ENCODE results near the gene CPED1.

Gene CPED1

DNA sequence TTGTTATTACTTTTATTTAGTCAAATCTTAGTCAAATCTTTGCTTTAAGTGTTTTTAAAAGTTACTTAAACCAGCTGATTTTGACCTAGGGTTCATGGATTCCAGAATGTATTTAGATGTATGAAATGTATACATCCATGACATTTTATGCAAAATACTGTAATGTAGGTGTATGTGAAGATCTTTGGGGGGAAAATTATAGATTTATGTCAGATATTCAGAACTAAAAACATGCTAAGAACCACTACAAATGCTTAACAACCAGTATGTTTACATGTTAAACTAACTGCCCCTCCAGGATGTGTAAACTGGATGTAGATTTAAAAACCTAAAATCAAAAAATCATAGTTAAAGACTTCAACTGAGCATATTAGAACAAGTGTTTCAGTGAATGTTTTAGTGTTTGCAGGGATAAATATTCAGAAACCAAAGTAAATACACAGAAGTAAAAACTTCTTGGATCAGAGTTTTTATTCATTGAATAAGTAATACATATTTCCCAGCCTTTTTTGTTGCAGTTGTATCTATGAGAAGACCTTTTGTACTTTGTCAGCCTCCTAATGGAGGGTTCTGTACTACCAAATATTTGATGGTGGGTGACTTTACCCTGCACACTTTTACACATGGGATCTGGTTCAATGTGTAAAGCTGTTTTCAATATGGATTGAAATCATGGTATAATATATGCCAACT lies 3.9 kb downstream of the CPED1 start:
- DNase-seq (ENCODE audit: low read depth, low spot score), result no peak
- TF ChIP-seq, protein P1, sequence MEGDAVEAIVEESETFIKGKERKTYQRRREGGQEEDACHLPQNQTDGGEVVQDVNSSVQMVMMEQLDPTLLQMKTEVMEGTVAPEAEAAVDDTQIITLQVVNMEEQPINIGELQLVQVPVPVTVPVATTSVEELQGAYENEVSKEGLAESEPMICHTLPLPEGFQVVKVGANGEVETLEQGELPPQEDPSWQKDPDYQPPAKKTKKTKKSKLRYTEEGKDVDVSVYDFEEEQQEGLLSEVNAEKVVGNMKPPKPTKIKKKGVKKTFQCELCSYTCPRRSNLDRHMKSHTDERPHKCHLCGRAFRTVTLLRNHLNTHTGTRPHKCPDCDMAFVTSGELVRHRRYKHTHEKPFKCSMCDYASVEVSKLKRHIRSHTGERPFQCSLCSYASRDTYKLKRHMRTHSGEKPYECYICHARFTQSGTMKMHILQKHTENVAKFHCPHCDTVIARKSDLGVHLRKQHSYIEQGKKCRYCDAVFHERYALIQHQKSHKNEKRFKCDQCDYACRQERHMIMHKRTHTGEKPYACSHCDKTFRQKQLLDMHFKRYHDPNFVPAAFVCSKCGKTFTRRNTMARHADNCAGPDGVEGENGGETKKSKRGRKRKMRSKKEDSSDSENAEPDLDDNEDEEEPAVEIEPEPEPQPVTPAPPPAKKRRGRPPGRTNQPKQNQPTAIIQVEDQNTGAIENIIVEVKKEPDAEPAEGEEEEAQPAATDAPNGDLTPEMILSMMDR (IDR thresholded peaks at IDR 0.05; ENCODE audit: insufficient read depth, low read length, missing control alignments), result no peak
- CTCF ChIA-PET, result interaction anchor here (8.1 to 9.1 kb wide), 3 partner anchors 7 to 116 kb away, joined by 90 to 219 read pairs (median 97); no protein-coding TSS in a partner anchor
- POLR2A ChIA-PET, result no interaction called here
- no peak overlapping the region for H3K4me3 ChIP-seq (ENCODE audit: low read depth, low read length)

DNA sequence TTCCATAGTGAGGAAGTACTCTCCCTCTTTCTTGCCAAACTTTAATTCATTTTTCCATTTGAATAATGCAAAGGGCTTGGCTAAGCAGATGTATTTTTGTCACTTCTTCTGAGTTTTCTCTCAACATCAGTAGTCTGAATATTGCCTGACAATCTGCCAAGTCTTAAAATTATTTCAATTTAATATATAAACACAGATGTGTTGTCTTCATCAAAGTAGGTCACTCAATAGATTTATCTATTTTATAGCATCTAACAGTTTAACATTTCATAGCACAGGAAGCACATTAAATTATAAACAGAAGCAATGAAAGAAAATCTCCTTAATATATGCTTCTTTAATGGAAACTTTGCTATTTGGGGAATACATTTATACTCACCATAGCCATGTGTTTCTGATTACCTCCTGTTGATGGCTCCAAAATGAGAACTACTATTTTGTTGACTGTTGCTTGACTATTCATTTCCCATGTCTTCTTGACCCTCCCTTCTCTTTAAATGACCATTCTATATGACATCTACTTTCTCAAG lies 4.5 kb downstream of the CPED1 start:
- no peak for DNase-seq (ENCODE audit: low read depth, low spot score)
- ChIA-PET CTCF (interaction anchor here (9.1 kb wide), 1 partner anchor 87 kb away, joined by 219 read pairs; no protein-coding TSS in a partner anchor), POLR2A (no interaction called here)
- TF ChIP-seq, protein P1 (IDR thresholded peaks at IDR 0.05; ENCODE audit: insufficient read depth, low read length, missing control alignments), result no peak
- no peak overlapping the region for H3K4me3 ChIP-seq (ENCODE audit: low read depth, low read length)

DNA sequence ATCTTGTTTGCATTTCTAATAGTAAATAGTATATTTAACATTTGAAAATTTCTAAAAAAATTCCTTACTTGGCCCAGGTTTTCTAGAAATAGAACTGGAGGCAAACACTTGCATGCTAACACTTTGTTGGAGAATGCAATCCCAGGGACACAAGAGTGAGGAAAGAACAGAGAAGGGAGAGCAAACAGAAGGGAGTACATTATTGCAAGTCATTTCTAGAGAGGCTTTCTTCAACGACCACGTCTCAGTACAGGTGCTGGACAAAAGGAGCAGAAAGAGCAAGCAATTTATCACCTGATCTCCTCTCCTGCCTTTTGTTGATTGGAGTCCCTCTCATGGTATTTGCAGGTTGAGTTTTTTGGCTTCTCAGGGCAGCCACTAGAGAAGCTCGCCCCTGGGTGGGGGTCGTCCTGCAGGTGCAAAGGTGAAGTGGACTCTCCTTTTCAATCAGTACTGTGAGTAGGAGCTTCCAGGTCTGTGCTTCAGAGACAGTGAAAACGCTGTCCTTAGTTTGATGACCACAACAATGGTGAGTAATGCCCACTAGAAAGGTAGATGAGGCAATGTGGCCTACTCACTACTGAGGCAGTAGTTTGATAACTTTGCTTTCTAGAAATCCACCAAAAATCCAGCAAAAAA lies 5.2 kb downstream of the CPED1 start:
- H3K4me3 ChIP-seq (ENCODE audit: low read depth, low read length), result no peak overlapping the region
- TF ChIP-seq, protein P1 (IDR thresholded peaks at IDR 0.05; ENCODE audit: insufficient read depth, low read length, missing control alignments), result no peak
- no peak for DNase-seq (ENCODE audit: low read depth, low spot score)
- CTCF ChIA-PET, result interaction anchor here (1.0 to 1.5 kb wide), 4 partner anchors 9 to 115 kb away, joined by 3 to 6 read pairs (median 4); no protein-coding TSS in a partner anchor
- POLR2A ChIA-PET, result no interaction called here

DNA sequence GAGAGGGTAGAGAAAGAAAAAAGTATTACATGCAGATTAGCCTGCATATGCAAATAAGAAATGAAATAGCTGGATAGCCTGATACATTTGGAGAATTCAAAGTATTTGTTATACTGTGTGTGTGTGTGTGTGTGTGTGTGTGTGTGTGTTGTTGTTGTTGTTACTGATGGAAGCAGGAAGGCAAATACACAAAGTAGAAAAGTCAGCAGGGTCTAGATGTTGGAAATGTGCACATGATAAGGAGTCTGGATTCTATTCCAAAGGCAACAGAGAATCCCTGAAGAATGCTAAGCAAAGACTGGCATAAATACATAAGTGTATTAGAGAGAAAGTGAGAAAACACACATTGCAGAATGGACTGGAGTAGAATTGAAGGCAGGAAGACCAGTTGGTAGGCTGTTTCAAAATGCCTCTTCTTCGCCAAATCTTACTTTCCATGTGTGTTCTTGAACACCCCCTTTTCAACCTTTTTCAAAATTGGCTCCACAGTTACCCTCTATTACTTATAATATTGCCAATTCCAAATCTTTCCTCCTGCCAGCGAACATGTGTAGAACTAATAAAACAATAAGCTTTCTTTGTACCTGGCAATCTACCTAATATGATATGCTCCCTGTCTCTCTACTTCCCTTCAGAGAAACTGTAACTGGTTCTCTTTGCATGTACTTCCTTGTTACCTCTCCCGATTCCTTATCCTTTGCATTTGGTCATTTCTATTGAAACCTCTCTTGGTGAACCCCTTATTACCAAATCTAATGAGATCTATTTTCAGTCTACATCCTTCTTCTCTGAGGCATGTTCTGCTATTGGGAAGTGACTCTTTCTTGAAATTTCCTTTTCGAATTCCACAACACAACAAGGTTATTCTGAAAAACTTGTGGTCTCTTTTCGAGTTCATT lies 6.2 kb downstream of the CPED1 start:
- POLR2A ChIA-PET, result no interaction called here
- no peak overlapping the region for H3K4me3 ChIP-seq (ENCODE audit: low read depth, low read length)
- TF ChIP-seq, protein P1 (IDR thresholded peaks at IDR 0.05; ENCODE audit: insufficient read depth, low read length, missing control alignments), result no peak
- DNase-seq (ENCODE audit: low read depth, low spot score), result no peak
- CTCF ChIA-PET, result interaction anchor here (1.0 to 1.5 kb wide), 4 partner anchors 8 to 114 kb away, joined by 3 to 6 read pairs (median 4); no protein-coding TSS in a partner anchor

DNA sequence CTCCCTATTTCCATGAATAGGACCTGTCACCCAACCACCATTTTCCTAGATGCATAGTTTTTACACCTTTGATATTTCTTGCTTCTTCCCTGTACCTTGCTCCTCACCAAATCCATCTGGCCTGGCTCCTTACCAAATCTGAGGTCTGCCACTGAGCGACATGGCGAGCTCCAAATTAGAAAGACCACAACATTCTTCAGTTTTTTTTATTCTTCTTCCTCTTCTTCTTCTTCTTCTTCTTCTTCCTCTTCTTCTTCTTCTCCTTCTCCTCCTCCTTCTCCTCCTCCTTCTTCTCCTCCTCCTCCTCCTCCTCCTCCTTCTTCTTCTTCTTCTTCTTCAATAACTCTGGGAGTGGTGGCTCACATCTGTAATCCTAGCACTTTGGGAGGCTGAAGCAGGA lies 7.1 kb downstream of the CPED1 start:
- H3K4me3 ChIP-seq (ENCODE audit: low read depth, low read length), result no peak overlapping the region
- no peak for DNase-seq (ENCODE audit: low read depth, low spot score)
- ChIA-PET CTCF (interaction anchor here (1.2 to 8.2 kb wide), 3 partner anchors 8 to 113 kb away, joined by 4 to 90 read pairs (median 5); partner anchors contain the start of gene CPED1), POLR2A (interaction anchor here (0.6 kb wide), 1 partner anchor 16 kb away, joined by 3 read pairs; no protein-coding TSS in a partner anchor)
- TF ChIP-seq, protein P1 (IDR thresholded peaks at IDR 0.05; ENCODE audit: insufficient read depth, low read length, missing control alignments), result no peak

All from AG04449 (cell line).